Parathyroid adenoma (tissue), 2 donors: ENCODE results near the gene KRTAP1-1.
"Not testable (repeated sequence)": the region's sequence is repeated elsewhere in the genome, so short reads cannot be mapped to it uniquely, and the experiment has no call there.

Experiments
- H2AFZ ChIP-seq: fragments of 300-600 bp; sonication (generic); one replicate; pipeline ENCODE4 v1.7.0; 2017; ENCODE audit warnings: antibody characterized with exemption, mild to moderate bottlenecking
- H3K27ac ChIP-seq: fragments of 300-600 bp; sonication (generic); one replicate; pipeline ENCODE4 v1.7.0; 2017
- H3K27me3 ChIP-seq: fragments of 300-600 bp; sonication (generic); one replicate; pipeline ENCODE4 v1.7.0; 2017; ENCODE audit warnings: low read length; ENCODE audit not compliant: control insufficient read depth, insufficient read depth
- H3K36me3 ChIP-seq: fragments of 300-600 bp; sonication (generic); one replicate; pipeline ENCODE4 v1.7.0; 2017; ENCODE audit warnings: low read length; ENCODE audit not compliant: control insufficient read depth, insufficient read depth
- H3K4me1 ChIP-seq: fragments of 300-600 bp; sonication (generic); one replicate; pipeline ENCODE4 v1.7.0; 2017; ENCODE audit warnings: control low read depth
- H3K4me2 ChIP-seq: fragments of 300-600 bp; sonication (generic); one replicate; pipeline ENCODE4 v1.7.0; 2017; ENCODE audit warnings: low read length
- H3K4me3 ChIP-seq: fragments of 300-600 bp; sonication (generic); one replicate; pipeline ENCODE4 v1.7.0; 2017; ENCODE audit warnings: low read depth, low read length
- H3K79me2 ChIP-seq: fragments of 300-600 bp; sonication (generic); one replicate; pipeline ENCODE4 v1.7.0; 2017; ENCODE audit warnings: control low read depth
- H3K9ac ChIP-seq: fragments of 300-600 bp; sonication (generic); one replicate; pipeline ENCODE4 v1.7.0; 2017; ENCODE audit warnings: mild to moderate bottlenecking
- H3K9me3 ChIP-seq: fragments of 300-600 bp; sonication (generic); one replicate; pipeline ENCODE4 v1.7.0; 2017; ENCODE audit warnings: low read length; ENCODE audit not compliant: control insufficient read depth
- CTCF ChIP-seq: fragments of 300-600 bp; sonication (generic); IDR thresholded peaks from one replicate; pipeline ENCODE4 v1.7.0; 2017; ENCODE audit warnings: antibody characterized with exemption, mild to moderate bottlenecking
- donor health status: primary hyperparathyroidism.

The KRTAP1-1 gene

DNA sequence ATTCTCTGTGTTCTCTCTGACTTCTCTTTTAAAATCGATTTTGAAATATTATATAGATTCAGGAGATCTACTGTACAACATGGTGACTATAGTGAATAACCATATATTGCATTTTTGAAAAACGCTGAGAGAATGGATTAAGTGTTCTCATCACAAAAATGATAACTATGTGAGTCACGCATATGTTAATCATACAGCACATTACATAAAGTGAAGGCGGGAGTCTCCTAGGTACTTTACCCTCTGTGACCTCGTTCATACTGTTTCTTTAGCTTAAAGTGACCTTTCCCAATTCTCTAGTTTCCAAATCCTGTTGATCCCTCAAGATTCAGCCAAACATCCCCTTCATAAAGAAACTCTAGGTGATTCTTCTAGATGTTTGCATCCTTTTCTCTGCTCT lies 38.4 kb downstream of the KRTAP1-1 start:
- no peaks in the 10 kb centered on the region for H3K27me3 ChIP-seq
- H3K36me3 ChIP-seq = no peaks in the 10 kb centered on the region
- no peak overlapping the region for H3K4me3 ChIP-seq
- H3K9ac ChIP-seq = no peak overlapping the region
- H2AFZ ChIP-seq = no peak overlapping the region
- H3K27ac ChIP-seq = no peak overlapping the region
- TF ChIP-seq CTCF = no peak
- no peak overlapping the region for H3K4me2 ChIP-seq
- H3K4me1 ChIP-seq = no peaks in the 10 kb centered on the region
- H3K9me3 ChIP-seq = no peaks in the 10 kb centered on the region
- no peaks in the 10 kb centered on the region for H3K79me2 ChIP-seq

GRCh38 chr17:41001795-41002194 lies 39.5 kb downstream of the KRTAP1-1 start:
- H3K4me3 ChIP-seq = no peak overlapping the region
- H3K4me1 ChIP-seq = no peaks in the 10 kb centered on the region
- no peak for TF ChIP-seq CTCF
- H3K9me3 ChIP-seq = no peaks in the 10 kb centered on the region
- H3K36me3 ChIP-seq = no peaks in the 10 kb centered on the region
- no peaks in the 10 kb centered on the region for H3K79me2 ChIP-seq
- no peak overlapping the region for H3K9ac ChIP-seq
- H3K27ac ChIP-seq = no peak overlapping the region
- H3K4me2 ChIP-seq = no peak overlapping the region
- no peak overlapping the region for H2AFZ ChIP-seq
- H3K27me3 ChIP-seq = no peaks in the 10 kb centered on the region

DNA sequence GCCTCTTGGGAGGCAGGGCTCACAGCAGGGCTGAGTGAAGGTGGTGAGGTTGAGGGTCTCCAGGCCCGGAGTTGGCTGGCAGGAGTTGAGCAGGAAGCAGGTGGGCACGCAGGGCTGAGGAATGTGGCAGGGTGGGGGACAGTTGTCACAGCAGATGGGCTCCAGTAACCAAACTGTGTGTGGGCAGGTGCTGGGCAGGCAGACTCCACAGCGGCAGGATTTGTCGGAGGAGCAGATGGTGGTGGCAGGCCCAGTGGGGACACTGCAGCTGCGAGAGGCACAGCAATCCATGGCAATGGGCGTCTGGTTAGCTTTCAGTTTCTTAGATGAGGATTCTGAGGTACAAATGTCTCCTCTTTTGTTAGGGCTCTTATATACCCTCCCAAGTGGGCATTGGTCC lies 41.7 kb downstream of the KRTAP1-1 start, which contains the start of gene KRTAP3-2:
KRTAP3-2 (minus strand) TSS at position 344 of the 400 bp plus-strand sequence; CDS start at position 291, 53 bp downstream.
- H3K27me3 ChIP-seq, H3K9me3 ChIP-seq, H3K27ac ChIP-seq, H3K4me2 ChIP-seq, H3K4me3 ChIP-seq, H2AFZ ChIP-seq, H3K36me3 ChIP-seq, H3K79me2 ChIP-seq, H3K9ac ChIP-seq, H3K4me1 ChIP-seq: not testable (repeated sequence)

- no peak for TF ChIP-seq CTCF
- Histone ChIP-seq H3K27me3 (no peaks in the 10 kb centered on the region), H3K9me3 (no peaks in the 10 kb centered on the region), H3K9ac (no peak overlapping the region), H3K4me3 (no peak overlapping the region), H3K4me1 (no peaks in the 10 kb centered on the region), H3K4me2 (no peak overlapping the region), H3K79me2 (no peaks in the 10 kb centered on the region), H2AFZ (no peak overlapping the region), H3K36me3 (no peaks in the 10 kb centered on the region), H3K27ac (no peak overlapping the region)
These were observed 43.9 kb downstream of the KRTAP1-1 start for GRCh38 chr17:40997361-40997760.

DNA sequence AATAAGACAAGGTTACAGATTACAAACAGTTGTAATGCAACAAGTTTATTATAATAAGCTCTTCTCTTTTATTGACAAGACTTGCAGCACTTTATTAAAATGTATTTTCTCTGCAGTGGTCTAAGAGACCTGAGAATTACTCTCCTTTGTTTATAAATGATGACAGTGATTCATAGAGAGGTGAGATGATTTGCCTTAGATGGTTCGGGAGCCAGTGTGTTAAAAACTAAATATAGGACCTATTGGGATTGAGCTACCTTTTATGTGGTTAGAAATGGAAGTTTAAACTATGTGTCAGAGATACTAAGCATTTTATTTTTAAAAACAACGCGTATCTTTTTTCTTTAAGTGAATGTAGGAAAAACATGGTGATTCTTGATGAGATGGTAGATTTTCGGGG lies 44.4 kb downstream of the KRTAP1-1 start:
- H3K9me3 ChIP-seq = no peaks in the 10 kb centered on the region
- no peaks in the 10 kb centered on the region for H3K27me3 ChIP-seq
- no peaks in the 10 kb centered on the region for H3K36me3 ChIP-seq
- H3K9ac ChIP-seq = no peak overlapping the region
- no peaks in the 10 kb centered on the region for H3K4me1 ChIP-seq
- H3K27ac ChIP-seq = no peak overlapping the region
- TF ChIP-seq CTCF = no peak
- H2AFZ ChIP-seq = no peak overlapping the region
- H3K79me2 ChIP-seq = no peaks in the 10 kb centered on the region
- no peak overlapping the region for H3K4me3 ChIP-seq
- H3K4me2 ChIP-seq = no peak overlapping the region
